Testis (tissue), 3 donors: Measurements from ENCODE around the gene RNF207. TPM values are rescaled to one million over a fixed set of nuclear protein-coding genes. Genes with fewer than 3 reads are reported as not detected.
A peak's percentile ranks its signal among the peaks of the same experiment; 100 is the strongest.

ENCODE experiments used
- DNase-seq: peaks from one replicate; pipeline ENCODE4 v3.0.0-alpha.2; 2019
- H3K27ac ChIP-seq, 2 donors: fragments of 200-600 bp; sonication (generic); one replicate each; pipeline ENCODE4 v1.5.1; 2019
- H3K27me3 ChIP-seq: fragments of 200-600 bp; sonication (generic); one replicate; pipeline ENCODE4 v1.5.1; 2019
- H3K36me3 ChIP-seq: fragments of 200-600 bp; sonication (generic); one replicate; pipeline ENCODE4 v1.5.1; 2017; ENCODE audit warnings: low read depth; ENCODE audit errors: missing control alignments
- H3K4me1 ChIP-seq: fragments of 200-600 bp; sonication (generic); one replicate; pipeline ENCODE4 v1.5.1; 2019
- H3K4me3 ChIP-seq, 2 donors: fragments of 200-600 bp; sonication (generic); one replicate each; pipeline ENCODE4 v1.5.1; 2017 to 2019
- H3K9me3 ChIP-seq: fragments of 200-600 bp; sonication (generic); one replicate; pipeline ENCODE4 v1.5.1; 2017
- CTCF ChIP-seq, 3 experiments: fragments of 450-650 bp in 2 of 3; fragments of 200-600 bp in 1 of 3; sonication (generic) in 1 of 3; IDR thresholded peaks; one replicate each; pipeline ENCODE4 v1.5.1; 2016 to 2019; ENCODE audit warnings: antibody characterized with exemption in 3 of 3, mild to moderate bottlenecking in 2 of 3, moderate library complexity in 1 of 3
- POLR2A ChIP-seq: fragments of 450-650 bp; IDR thresholded peaks from one replicate; pipeline ENCODE4 v1.6.1; 2017; ENCODE audit warnings: antibody characterized with exemption, mild to moderate bottlenecking, moderate library complexity
- WGBS, 2 donors: methylation state at CpG; one replicate each; pipeline ENCODE4 v1.1.5; 2018; 5-methylcytosine and 5-hydroxymethylcytosine counted together
- intact Hi-C: fragments of 100-400 bp; cut with DNase I; formaldehyde crosslinking; loops from one replicate; pipeline ENCODE4 v1.15.1; 2023; ENCODE audit warnings: low total_unique reads
- polyA plus RNA-seq: library from polyadenylated mRNA; stranded (reverse); fragments of 350-450 nt; fragmentation: Illumina TruSeq; extraction: RNeasy Lipid Tissue Mini Kit (QIAGEN cat#74804); gene quantifications from one replicate; pipeline ENCODE4 v1.2.3, GENCODE V29; 2014; ENCODE audit warnings: low read depth, low replicate concordance; ENCODE audit not compliant: insufficient read depth
- total RNA-seq, 2 donors: library from RNA; depleted of rRNA; stranded (reverse); fragments of >200 nt; gene quantifications; one replicate each; pipeline ENCODE4 v1.2.3, GENCODE V29; 2016

The RNF207 gene
- total and polyA plus RNA-seq, 3 donors from 2014 or later, result 4.8 to 20.1 (median 13.2) TPM

- intact Hi-C loops, result no loop called here
- TF ChIP-seq CTCF (IDR thresholded peaks at IDR 0.05) (no peak), POLR2A (no peak)
- H3K27me3 ChIP-seq, result no peaks in the 10 kb centered on the region
- DNase-seq, result no peak
- H3K4me1 ChIP-seq, result peaks cover 16% of the 10 kb centered on the region
- 3% methylated on average over 32 of the region's 61 CpGs; no CpG with 5 or more reads in 1 of the 2 donors for WGBS, 2 donors
- peak overlapping the region; percentile 60 to 69 for H3K4me3 ChIP-seq
- H3K27ac ChIP-seq, result peak overlapping the region in 1 of 2 donors; percentile 73
- H3K9me3 ChIP-seq, result no peaks in the 10 kb centered on the region
- H3K36me3 ChIP-seq, result no peaks in the 10 kb centered on the region
These were observed 54.6 kb downstream of the RNF207 start for GRCh38 chr1:6260433-6260934.

GRCh38 chr1:6260961-6261614 lies 55.2 kb downstream of the RNF207 start, which contains the start of gene GPR153:
TSS of gene GPR153 (minus strand) at chr1:6261098. CDS start at chr1:6254905, 6,193 bp downstream.
- DNase-seq, result no peak
- H3K36me3 ChIP-seq, result no peaks in the 10 kb centered on the region
- peak within 1 kb of the TSS; percentile 39 to 73 for H3K27ac ChIP-seq
- WGBS, 2 donors, result 1 to 6% methylated on average over 16 to 50 of the region's 78 CpGs
- intact Hi-C loops, result no loop called here
- H3K4me3 ChIP-seq, result peak within 1 kb of the TSS; percentile 60 to 69
- H3K4me1 ChIP-seq, result peaks cover 16% of the 10 kb centered on the region
- no peaks in the 10 kb centered on the region for H3K9me3 ChIP-seq
- H3K27me3 ChIP-seq, result no peaks in the 10 kb centered on the region
- TF ChIP-seq CTCF (IDR thresholded peaks at IDR 0.05) (no peak), POLR2A (no peak)

GRCh38 chr1:6261615-6261995 lies 55.7 kb downstream of the RNF207 start:
- H3K4me1 ChIP-seq, result peaks cover 16% of the 10 kb centered on the region
- no peaks in the 10 kb centered on the region for H3K9me3 ChIP-seq
- no peak overlapping the region for H3K4me3 ChIP-seq
- WGBS, 2 donors, result 29 to 48% methylated on average over 5 to 15 of the region's 15 CpGs
- no peak overlapping the region for H3K27ac ChIP-seq
- H3K27me3 ChIP-seq, result no peaks in the 10 kb centered on the region
- H3K36me3 ChIP-seq, result no peaks in the 10 kb centered on the region
- intact Hi-C loops, result no loop called here
- TF ChIP-seq CTCF (IDR thresholded peaks at IDR 0.05) (no peak), POLR2A (no peak)
- no peak for DNase-seq

- H3K4me3 ChIP-seq, result no peak overlapping the region
- no peaks in the 10 kb centered on the region for H3K9me3 ChIP-seq
- peaks cover 16% of the 10 kb centered on the region for H3K4me1 ChIP-seq
- WGBS, 2 donors, result 67 to 74% methylated on average over 9 to 24 of the region's 25 CpGs
- no peak overlapping the region for H3K27ac ChIP-seq
- no peaks in the 10 kb centered on the region for H3K36me3 ChIP-seq
- intact Hi-C loops, result no loop called here
- H3K27me3 ChIP-seq, result no peaks in the 10 kb centered on the region
- no peak for TF ChIP-seq CTCF (IDR thresholded peaks at IDR 0.05)
- no peak for TF ChIP-seq POLR2A
- DNase-seq, result peak; percentile 51
These were observed 56.9 kb downstream of the RNF207 start for GRCh38 chr1:6262555-6263420.
